SK-N-SH (cell line): Measurements from ENCODE around the gene DMD. TPM values are rescaled to one million over a fixed set of nuclear protein-coding genes. Genes with fewer than 3 reads are reported as not detected.
A peak's percentile ranks its signal among the peaks of the same experiment; 100 is the strongest.

Source experiments
- CTCF ChIA-PET: fragments of 300-600, 350-600 bp; formaldehyde crosslinking; extraction: SDS; loops from one replicate; lab custom pipeline; 2021; lab: Yijun Ruan, JAX
- POLR2A ChIA-PET: fragments of 350-600 bp; sonication (Branson Sonifier 250); formaldehyde crosslinking; extraction: SDS; loops from one replicate; lab custom pipeline; 2020; ENCODE audit warnings: antibody characterized with exemption, inconsistent platforms; lab: Yijun Ruan, JAX
- DNase-seq: peaks from one replicate; pipeline ENCODE4 v3.0.0; 2012
- H2AFZ ChIP-seq: fragments of 200-600 bp; sonication (generic); 2 replicates; pipeline ENCODE4 v1.8.1; 2016; ENCODE audit warnings: antibody characterized with exemption, mild to moderate bottlenecking, low read depth
- H3F3A ChIP-seq: fragments of 200-600 bp; sonication (generic); replicated peaks from 2 replicates; pipeline ENCODE3; 2016; ENCODE audit warnings: antibody characterized with exemption, mild to moderate bottlenecking; ENCODE audit not compliant: insufficient read depth
- H3K27ac ChIP-seq, 2 experiments: fragments of 200-500 bp in 1 of 2; fragments of 200-600 bp in 1 of 2; sonication (Bioruptor generic) in 1 of 2; sonication (generic), shearing (Covaris generic) in 1 of 2; 2 replicates each; pipeline versions ENCODE4 v1.5.1 to v1.6.1; 2014 to 2016; ENCODE audit warnings: low read depth in 2 of 2, inconsistent platforms in 1 of 2, low read length in 1 of 2, mild to moderate bottlenecking in 1 of 2, mixed read lengths in 1 of 2
- H3K27me3 ChIP-seq: fragments of 200-600 bp; sonication (generic), shearing (Covaris generic); 2 replicates; pipeline ENCODE4 v1.6.1; 2016; ENCODE audit warnings: mixed run types; ENCODE audit not compliant: insufficient read depth
- H3K36me3 ChIP-seq, 2 experiments: fragments of 200-500 bp in 1 of 2; fragments of 200-600 bp in 1 of 2; sonication (Bioruptor generic) in 1 of 2; sonication (generic) in 1 of 2; replicated peaks in 1 of 2; 2 replicates each; pipeline versions ENCODE3 to v1.5.1; 2014 to 2016; ENCODE audit warnings: low read length in 1 of 2, mild to moderate bottlenecking in 1 of 2; ENCODE audit not compliant: insufficient read depth in 2 of 2, control insufficient read depth in 1 of 2
- H3K4me1 ChIP-seq, 2 experiments: fragments of 200-500 bp in 1 of 2; fragments of 200-600 bp in 1 of 2; sonication (Bioruptor generic) in 1 of 2; sonication (generic), shearing (Covaris generic) in 1 of 2; 2 replicates each; pipeline versions ENCODE4 v1.5.1 to v1.6.1; 2014 to 2016; ENCODE audit warnings: low read depth in 1 of 2, low read length in 1 of 2, mixed run types in 1 of 2; ENCODE audit not compliant: insufficient read depth in 2 of 2, control insufficient read depth in 1 of 2
- H3K4me2 ChIP-seq: fragments of 200-600 bp; sonication (generic), shearing (Covaris generic); 2 replicates; pipeline ENCODE4 v1.6.1; 2017; ENCODE audit warnings: mixed run types
- H3K4me3 ChIP-seq, 2 experiments: fragments of 200-500 bp in 1 of 2; fragments of 200-600 bp in 1 of 2; sonication (Bioruptor generic) in 1 of 2; sonication (generic), shearing (Covaris generic) in 1 of 2; 2 replicates each; pipeline versions ENCODE4 v1.5.1 to v1.8.1; 2014 to 2016; ENCODE audit warnings: low read depth in 2 of 2, inconsistent platforms in 1 of 2, low read length in 1 of 2, mild to moderate bottlenecking in 1 of 2, mixed read lengths in 1 of 2, moderate library complexity in 1 of 2
- H3K79me2 ChIP-seq: fragments of 200-600 bp; sonication (generic); 2 replicates; pipeline ENCODE4 v1.8.1; 2017; ENCODE audit warnings: mild to moderate bottlenecking; ENCODE audit not compliant: insufficient read depth
- H3K9ac ChIP-seq: fragments of 200-600 bp; sonication (generic); 2 replicates; pipeline ENCODE4 v1.6.1; 2017; ENCODE audit warnings: mixed run types
- H3K9me2 ChIP-seq: fragments of 200-600 bp; sonication (generic); 2 replicates; pipeline ENCODE4 v1.6.1; 2017; ENCODE audit warnings: mixed run types
- H3K9me3 ChIP-seq: fragments of 200-600 bp; sonication (generic); 2 replicates; pipeline ENCODE4 v1.6.1; 2017; ENCODE audit warnings: mixed run types, mild to moderate bottlenecking, moderate library complexity
- H4K20me1 ChIP-seq: fragments of 200-600 bp; sonication (generic); 2 replicates; pipeline ENCODE4 v1.6.1; 2017; ENCODE audit warnings: mild to moderate bottlenecking, mixed run types; ENCODE audit not compliant: insufficient read depth
- EP300 ChIP-seq, 2 experiments: IDR thresholded peaks; 2 replicates each; pipeline versions ENCODE4 v1.4.0 to v1.6.1; 2012; ENCODE audit warnings: borderline replicate concordance in 1 of 2, low read depth in 1 of 2, low read length in 1 of 2
- EZH2phosphoT487 ChIP-seq: fragments of 200-600 bp; sonication (generic); IDR thresholded peaks from 2 replicates; pipeline ENCODE4 v1.6.1; 2017; ENCODE audit warnings: low read depth, mixed run types, mild to moderate bottlenecking, antibody characterized with exemption, moderate library complexity, borderline replicate concordance
- FOSL2 ChIP-seq: IDR thresholded peaks from 2 replicates; pipeline ENCODE4 v1.4.0; 2012; ENCODE audit warnings: low read depth, mild to moderate bottlenecking, moderate library complexity, borderline replicate concordance
- JUND ChIP-seq: IDR thresholded peaks from 2 replicates; pipeline ENCODE4 v1.4.0; 2012
- MEF2A ChIP-seq: IDR thresholded peaks from 2 replicates; pipeline ENCODE4 v1.4.0; 2012; ENCODE audit warnings: low read depth, borderline replicate concordance
- NFIC ChIP-seq: IDR thresholded peaks from 2 replicates; pipeline ENCODE4 v1.4.0; 2012; ENCODE audit warnings: borderline replicate concordance
- PBX3 ChIP-seq: IDR thresholded peaks from 2 replicates; pipeline ENCODE4; 2012
- SIN3A ChIP-seq: IDR thresholded peaks from 2 replicates; pipeline ENCODE4 v1.6.1; 2012; ENCODE audit warnings: low read depth, mild to moderate bottlenecking, low read length, moderate library complexity, borderline replicate concordance
- SMC3 ChIP-seq: IDR thresholded peaks from 2 replicates; pipeline ENCODE4 v1.6.1; 2012; ENCODE audit warnings: low read depth, low read length, improper control_type of control experiment
- TCF12 ChIP-seq: IDR thresholded peaks from 2 replicates; pipeline ENCODE4 v1.4.0; 2012
- TEAD4 ChIP-seq: IDR thresholded peaks from 2 replicates; pipeline ENCODE4 v1.4.0; 2012; ENCODE audit warnings: mild to moderate bottlenecking, borderline replicate concordance; ENCODE audit not compliant: insufficient read depth
- WGBS: methylation state at CpG from one replicate; pipeline ENCODE4 v1.1.6; 2017; ENCODE audit warnings: low lambda C conversion rate; 5-methylcytosine and 5-hydroxymethylcytosine counted together
- polyA plus RNA-seq, 3 experiments: library from polyadenylated mRNA; depleted of rRNA; stranded (reverse); fragments of >200 nt; gene quantifications; 2 replicates each; pipeline ENCODE4 v1.2.3, GENCODE V29; 2012

DMD gene
- polyA plus RNA-seq, 1 of the 3 experiments (the other 2 are of a cell fraction): 3.9 TPM

GRCh38 chrX:31166416-31166815, 2044.9 kb downstream of the DMD start:
- Histone ChIP-seq H3K4me1 (no peaks in the 10 kb centered on the region), H3K9me3 (no peaks in the 10 kb centered on the region), H4K20me1 (no peaks in the 10 kb centered on the region), H3K4me2 (no peak overlapping the region; the same call in 1 of the 2 replicates), H3K9me2 (no peaks in the 10 kb centered on the region), H3K9ac (no peak overlapping the region), H3K27me3 (no peaks in the 10 kb centered on the region), H3K79me2 (no peaks in the 10 kb centered on the region), H3F3A (no peaks in the 10 kb centered on the region), H3K4me3 (no peak overlapping the region), H3K36me3 (no peaks in the 10 kb centered on the region), H3K27ac (peak overlapping the region in 1 of 2 experiments; percentile 57; a peak in 2 of 4 replicates), H2AFZ (no peak overlapping the region)
- WGBS: 49% methylated on average over 5 of the region's 5 CpGs
- TF ChIP-seq SIN3A: no peak
- POLR2A ChIA-PET: no interaction called here
- CTCF ChIA-PET: no interaction called here
- DNase-seq: no peak

- ChIA-PET POLR2A (no interaction called here), CTCF (no interaction called here)
- H3K79me2 ChIP-seq: no peaks in the 10 kb centered on the region
- no peak overlapping the region for H3K4me3 ChIP-seq
- H2AFZ ChIP-seq: no peak overlapping the region
- WGBS: 14% methylated on average over 5 of the region's 5 CpGs
- no peaks in the 10 kb centered on the region for H3K36me3 ChIP-seq
- no peaks in the 10 kb centered on the region for H3K4me1 ChIP-seq
- H3K9me3 ChIP-seq: no peaks in the 10 kb centered on the region
- no peak for DNase-seq
- peak overlapping the region in 1 of 2 experiments; percentile 57; a peak in 2 of 4 replicates for H3K27ac ChIP-seq
- TF ChIP-seq JUND: peak; percentile 49
- TF ChIP-seq PBX3: peak; percentile 46; the same call in 1 of the 2 replicates
- peak; percentile 59 for TF ChIP-seq FOSL2
- TF ChIP-seq MEF2A: peak; percentile 53; the same call in 1 of the 2 replicates
- TF ChIP-seq TEAD4: peak; percentile 37; the same call in 1 of the 2 replicates
- no peak for TF ChIP-seq EZH2phosphoT487
- peak; percentile 68 for TF ChIP-seq TCF12
- TF ChIP-seq EP300 (IDR thresholded peaks at IDR 0.05; ENCODE audit: borderline replicate concordance in 1 of 2, low read depth in 1 of 2, low read length in 1 of 2): peak in 1 of 2 experiments; percentile 56; a peak in 2 of 4 replicates
- TF ChIP-seq NFIC: peak; percentile 74
- TF ChIP-seq SMC3: no peak
- H3K4me2 ChIP-seq: no peak overlapping the region; the same call in 1 of the 2 replicates
- H3K9me2 ChIP-seq: no peaks in the 10 kb centered on the region
- H4K20me1 ChIP-seq: no peaks in the 10 kb centered on the region
- H3K9ac ChIP-seq: no peak overlapping the region
- H3F3A ChIP-seq: no peaks in the 10 kb centered on the region
- H3K27me3 ChIP-seq: no peaks in the 10 kb centered on the region
These were observed 2045.9 kb downstream of the DMD start for GRCh38 chrX:31165241-31166035.
